Measurements from ENCODE around the gene CCDC73.

DNA sequence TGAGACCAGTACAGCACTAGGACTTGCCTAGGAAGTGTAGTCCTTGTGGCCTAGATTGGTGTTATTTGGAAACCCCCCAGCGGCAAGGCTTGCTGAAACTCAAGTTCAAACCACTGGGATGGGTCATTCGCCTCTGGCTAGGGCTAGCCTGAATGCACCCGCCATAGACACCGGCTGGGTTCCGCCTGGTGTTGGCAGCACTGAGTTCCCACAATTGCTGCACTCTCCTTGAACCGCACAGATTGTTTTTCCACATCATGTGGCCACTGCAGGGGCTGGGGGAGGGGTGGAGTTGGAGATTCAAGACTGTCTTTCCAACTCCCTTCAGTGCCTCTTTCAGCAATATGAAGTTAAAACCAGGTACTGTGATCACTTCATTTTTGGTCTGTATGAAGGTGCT, 43.1 kb downstream of the CCDC73 start:
- TF ChIP-seq, protein P1, sequence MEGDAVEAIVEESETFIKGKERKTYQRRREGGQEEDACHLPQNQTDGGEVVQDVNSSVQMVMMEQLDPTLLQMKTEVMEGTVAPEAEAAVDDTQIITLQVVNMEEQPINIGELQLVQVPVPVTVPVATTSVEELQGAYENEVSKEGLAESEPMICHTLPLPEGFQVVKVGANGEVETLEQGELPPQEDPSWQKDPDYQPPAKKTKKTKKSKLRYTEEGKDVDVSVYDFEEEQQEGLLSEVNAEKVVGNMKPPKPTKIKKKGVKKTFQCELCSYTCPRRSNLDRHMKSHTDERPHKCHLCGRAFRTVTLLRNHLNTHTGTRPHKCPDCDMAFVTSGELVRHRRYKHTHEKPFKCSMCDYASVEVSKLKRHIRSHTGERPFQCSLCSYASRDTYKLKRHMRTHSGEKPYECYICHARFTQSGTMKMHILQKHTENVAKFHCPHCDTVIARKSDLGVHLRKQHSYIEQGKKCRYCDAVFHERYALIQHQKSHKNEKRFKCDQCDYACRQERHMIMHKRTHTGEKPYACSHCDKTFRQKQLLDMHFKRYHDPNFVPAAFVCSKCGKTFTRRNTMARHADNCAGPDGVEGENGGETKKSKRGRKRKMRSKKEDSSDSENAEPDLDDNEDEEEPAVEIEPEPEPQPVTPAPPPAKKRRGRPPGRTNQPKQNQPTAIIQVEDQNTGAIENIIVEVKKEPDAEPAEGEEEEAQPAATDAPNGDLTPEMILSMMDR (IDR thresholded peaks at IDR 0.05), result no peak
- no peak for TF ChIP-seq POLR2A (IDR thresholded peaks at IDR 0.05)

Data from tibial nerve (tissue), 3 donors.